Activated T-helper 9 cell treated with anti-CD3 and anti-CD28 coated beads, Interleukin-2, amount 50 U/mL, for 16 hours (primary cell): Measurements from ENCODE around the gene CMTM6.
"Not testable (repeated sequence)": the region's sequence is repeated elsewhere in the genome, so short reads cannot be mapped to it uniquely, and the experiment has no call there.

Experiments
- DNase-seq: peaks from one replicate; pipeline ENCODE4 v3.0.0-alpha.2; 2020; ENCODE audit warnings: low read depth

The CMTM6 gene

DNA sequence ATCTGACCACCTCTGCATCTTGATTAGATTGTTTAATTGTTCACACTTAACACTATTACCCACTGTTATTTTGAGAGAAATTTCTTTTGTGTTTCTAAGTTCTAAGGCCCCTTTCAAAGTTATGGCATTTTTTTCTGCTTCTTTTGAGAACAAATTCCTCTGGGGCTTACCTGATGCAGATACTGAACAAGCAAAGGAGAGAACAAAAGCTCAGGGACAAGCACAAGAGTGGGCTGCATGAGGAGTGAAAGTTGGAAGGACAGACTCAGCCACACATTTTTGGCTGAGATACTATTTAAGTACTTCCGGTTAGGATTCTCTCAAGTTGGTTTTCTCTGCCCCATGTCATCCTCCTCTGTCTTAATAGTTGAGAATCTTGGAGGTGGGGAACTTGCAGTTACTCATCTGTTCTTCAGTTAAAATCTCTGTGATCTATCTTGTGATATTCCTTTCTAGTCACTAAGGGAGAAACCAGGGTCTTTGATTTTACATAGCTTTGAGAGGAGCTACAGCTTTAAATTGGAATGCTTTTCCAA lies 54.7 kb downstream of the CMTM6 start:
- DNase-seq = no peak

- DNase-seq = no peak
Measured at GRCh38 chr3:32443478-32443877, 59.2 kb downstream of the CMTM6 start.

GRCh38 chr3:32442766-32443165 lies 59.9 kb downstream of the CMTM6 start:
- no peak for DNase-seq

- DNase-seq = no peak
Measured at GRCh38 chr3:32440611-32441350, 61.9 kb downstream of the CMTM6 start.

DNA sequence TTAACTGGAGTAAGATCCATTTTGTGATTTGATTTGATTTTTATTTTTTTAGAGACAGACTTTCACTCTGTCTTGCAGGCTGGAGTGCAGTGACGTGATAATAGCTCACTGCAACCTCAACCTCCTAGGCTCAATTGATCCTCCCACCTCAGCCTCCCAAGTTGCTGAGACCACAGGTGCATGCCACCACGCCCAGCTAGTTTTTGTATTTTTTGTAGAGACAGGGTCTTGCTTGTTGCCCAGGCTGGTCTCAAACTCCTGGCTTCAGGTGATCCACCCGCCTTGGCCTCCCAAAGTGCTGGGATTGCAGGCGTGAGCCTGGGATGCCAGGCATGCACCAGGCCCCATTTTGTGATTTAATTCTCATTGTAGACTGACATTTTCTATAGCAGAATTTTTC lies 63.2 kb downstream of the CMTM6 start:
- DNase-seq = not testable (repeated sequence)

DNA sequence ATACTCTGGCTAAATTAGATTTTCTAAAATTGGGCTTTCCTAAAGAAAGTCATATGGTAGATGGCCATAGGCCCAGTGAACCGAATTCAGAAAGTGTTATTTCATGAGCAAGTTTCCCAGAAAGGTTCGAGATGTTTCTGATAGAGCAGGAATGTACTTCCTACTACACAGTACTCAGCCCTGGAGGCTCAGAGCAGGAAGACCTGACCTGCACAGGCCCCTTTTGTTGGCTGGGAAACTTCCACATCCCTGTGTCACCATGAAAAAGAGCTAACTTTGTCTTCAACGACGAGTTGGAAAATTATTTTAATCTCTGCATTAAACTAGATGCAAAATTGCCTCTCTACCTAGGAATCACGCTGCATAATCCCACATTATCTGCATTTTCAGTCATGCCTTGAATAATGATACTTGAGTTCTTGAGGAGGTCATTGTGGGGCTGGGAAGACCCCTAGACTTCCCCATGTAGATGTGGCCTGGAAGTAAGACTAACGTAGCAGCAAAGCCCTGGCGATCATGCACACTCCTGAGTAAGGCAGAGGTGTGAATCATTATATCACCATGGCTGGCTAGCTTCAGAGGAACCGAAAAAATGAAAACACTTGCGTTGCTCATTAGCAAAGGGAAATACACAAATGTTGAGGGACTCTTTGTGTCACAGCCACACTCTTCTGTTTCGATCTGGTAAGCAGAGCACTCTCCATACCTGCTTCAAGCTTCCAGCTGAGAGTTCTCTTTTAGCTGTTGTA lies 63.9 kb downstream of the CMTM6 start:
- no peak for DNase-seq

GRCh38 chr3:32437896-32438295 lies 64.8 kb downstream of the CMTM6 start:
- DNase-seq = no peak

DNA sequence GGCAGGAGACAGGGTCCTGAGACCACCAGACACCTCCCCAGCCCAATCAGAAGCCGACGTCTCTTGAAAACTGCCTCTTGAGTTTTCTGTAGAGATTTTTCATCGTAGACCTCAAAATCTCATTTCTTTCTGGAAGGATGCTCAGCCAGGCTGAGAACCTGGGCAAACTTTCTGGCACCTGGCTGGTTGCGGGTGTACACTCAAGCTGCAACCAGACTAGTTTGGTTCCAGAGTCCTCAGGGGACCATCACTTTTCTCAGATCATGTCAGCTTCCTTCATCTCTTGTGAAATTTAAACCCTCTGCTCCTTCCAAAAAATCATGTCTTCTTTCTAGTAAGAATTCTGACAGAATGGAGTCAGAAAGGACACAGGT lies 65.8 kb downstream of the CMTM6 start:
- DNase-seq = no peak

DNA sequence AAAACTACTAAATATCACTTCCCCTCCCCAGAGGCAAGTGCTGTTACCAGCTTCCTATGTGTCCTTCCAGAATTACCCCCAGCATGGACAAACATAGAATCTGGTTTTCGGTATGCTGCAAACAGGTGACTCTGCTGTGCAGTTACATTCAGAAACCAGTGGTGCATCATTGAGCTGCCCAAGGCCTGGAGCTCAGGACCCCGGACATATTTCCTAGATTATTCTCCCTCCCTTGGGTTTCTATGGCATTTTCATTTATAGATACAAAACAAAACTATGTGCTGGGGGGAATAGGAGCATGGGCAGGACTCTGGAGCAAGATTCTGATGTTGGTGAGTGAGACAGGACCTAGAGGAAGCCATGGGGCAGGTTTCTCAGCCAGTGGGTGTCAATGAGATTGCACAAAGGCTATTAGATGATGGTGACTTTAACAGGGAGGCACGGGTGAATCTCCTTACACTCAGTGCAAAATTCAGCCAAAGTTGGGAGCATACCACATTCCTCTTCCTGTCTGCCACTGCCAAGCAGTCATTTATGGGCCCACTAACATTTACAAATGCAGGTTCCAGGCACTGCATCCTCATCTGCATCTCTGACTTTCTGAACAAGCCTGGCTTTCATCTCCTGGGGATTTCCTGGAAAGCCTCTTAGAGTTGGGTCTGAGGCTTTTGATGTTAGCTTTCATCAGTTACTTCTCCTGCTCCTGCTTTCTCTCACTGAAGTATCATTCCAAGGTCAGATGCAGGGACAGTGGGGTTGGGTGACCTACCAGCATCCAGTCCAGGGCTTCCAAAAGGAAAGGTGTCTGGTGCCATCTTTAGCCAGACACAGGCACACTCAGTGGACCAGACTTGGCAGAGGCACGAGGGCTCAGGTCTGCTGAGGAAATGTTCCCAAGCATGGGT lies 66.5 kb downstream of the CMTM6 start:
- no peak for DNase-seq

GRCh38 chr3:32434206-32434605 lies 68.4 kb downstream of the CMTM6 start:
- DNase-seq = no peak

- no peak for DNase-seq
Measured at GRCh38 chr3:32432711-32433530, 69.7 kb downstream of the CMTM6 start.

DNA sequence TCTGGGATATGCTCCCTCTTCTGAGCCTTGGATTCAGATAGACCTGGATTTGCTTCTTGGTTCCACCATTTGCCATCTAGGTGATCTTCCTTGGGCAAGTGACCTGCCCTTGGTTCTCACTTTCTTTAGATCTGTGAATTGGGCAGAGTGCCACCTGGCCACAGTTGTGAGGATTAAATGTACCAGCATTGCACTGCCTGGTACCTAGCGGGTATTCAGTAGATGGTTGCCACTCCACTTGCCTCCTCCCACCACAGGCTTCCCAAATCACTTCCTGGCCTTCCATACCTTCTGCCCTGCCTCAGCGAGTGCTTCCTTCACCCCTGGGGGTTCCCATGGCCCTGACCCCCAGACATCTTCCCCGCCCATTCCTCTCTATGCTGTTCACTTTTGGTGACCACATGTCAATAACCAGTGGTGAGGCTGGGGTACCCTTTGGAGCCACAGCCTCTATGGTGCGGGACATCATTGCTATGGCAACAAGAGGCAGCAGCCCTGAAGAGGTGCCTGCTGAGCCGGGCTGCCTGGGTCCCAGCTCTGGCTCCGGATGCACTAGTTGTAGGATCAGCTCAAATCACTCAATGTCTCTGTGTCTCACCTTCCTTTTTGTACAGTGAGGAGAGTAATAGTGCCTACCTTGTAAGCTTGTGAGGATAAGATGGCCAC lies 70.5 kb downstream of the CMTM6 start:
- no peak for DNase-seq

DNA sequence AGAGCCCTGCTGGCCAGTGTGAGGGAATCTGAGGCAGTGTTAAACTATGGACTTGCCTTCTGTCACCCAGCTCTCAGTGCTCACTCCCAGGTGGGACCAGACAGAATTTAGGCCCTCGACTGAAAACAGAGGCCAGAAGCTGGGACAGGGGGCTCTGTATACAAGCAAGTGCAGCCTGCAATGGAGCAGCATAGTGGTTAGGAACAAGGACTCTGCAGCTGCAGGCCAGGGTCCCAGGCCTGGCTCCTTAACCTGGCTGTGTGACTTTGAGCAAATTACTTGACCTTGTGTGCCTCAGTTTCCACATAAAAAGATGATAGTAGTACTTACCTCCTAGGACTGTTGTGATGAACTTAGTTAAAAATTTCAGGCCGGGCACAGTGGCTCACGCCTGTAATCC lies 71.2 kb downstream of the CMTM6 start:
- no peak for DNase-seq
